HG03060 (cell line): ENCODE measurements around the gene PGAM2.

Source experiments
- ATAC-seq: cut with Tn5 transposase; IDR thresholded peaks from one replicate; pipeline ENCODE4 v1.9.1; 2021; ENCODE audit warnings: low read depth, moderate number of reproducible peaks; ENCODE audit not compliant: unreplicated experiment

PGAM2 gene

DNA sequence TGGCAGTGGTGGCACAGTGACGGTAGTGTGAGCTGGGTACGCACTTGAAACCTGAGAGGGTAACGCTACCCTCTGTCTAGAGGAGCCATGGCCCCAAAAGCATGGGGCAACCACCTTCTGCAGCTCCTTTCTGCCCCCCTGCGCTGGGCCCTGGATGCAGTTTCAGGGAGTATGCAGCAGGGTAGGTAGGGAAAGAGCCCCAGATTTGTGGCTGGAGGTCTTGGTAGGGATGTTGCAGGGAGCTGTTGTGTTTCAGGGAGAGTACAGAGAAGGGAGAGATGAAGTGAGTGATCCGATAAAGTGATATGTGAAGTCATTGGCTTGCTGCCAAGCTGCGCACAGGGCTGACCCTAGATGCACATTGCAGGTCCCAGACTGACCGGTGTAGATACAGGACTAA lies 2.7 kb upstream of the PGAM2 start:
- ATAC-seq: no peak

DNA sequence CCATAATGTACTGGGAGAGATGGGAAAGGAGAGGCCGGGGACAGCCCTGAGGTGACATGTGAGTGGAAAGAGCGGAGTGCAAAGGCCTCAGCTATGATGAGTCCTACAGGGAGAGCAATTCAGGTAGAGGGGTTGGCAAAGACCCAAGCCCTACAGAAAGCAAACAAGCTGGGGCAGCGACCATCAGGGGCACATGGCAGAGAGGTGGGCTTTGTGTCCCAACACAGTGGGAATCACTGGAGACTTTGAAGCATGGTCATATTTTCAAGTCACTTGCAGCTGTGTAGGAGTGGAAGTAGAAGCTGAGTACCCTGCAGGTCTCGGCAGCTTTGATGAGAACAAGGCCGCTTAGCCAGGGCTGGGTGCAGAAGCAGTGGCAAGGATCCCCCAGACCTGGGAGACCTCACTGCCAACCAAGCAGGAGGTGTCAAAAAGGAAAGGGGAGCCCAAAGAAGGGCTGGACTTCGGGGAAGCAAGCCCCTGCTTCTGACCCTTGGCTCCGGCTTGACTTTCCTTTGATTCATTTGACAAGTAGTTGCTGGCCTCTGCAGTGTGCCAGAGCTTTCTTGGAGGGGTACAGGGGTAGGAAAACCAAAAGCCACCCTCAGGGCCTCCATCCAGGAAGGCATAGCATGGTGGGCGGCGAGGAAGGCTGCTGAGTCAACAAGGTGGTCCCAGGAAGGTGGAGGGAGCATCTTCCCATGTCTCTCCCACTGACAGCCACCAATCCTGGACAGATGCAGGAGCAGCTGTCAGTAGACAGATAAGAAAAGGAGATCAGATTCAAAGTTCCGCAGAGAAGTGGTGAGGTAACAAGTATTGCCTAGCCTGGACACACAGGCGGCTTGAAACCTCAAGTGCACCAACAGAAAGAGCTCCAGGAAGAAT lies 1.9 kb upstream of the PGAM2 start:
- ATAC-seq: no peak

DNA sequence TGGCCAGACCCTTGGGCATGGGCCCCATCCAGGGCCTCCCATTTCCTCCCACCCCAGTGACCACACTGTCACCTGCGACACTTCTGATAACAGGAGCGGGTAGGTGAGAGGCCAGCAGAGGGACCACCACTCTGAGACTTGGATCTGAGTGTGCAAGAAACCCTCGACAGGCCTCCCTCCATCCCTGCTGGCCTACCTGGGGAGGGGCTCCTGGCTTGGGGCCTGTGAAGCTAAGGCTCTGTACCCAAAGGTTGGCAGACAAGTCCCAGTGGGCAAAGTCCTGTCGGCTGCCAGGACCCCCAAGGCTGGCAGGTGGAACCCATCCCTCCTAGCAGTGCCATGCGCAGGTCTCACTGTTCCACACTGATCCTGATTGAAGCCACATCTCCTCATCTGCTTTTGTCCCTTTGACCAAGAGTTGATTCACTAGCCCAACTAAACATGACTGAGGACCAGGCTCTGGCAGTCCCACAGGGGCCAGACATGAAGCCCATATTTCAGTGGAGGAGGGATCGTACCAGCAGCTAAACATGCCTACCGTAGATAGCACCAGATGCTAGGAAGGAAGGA lies 1.2 kb upstream of the PGAM2 start:
- ATAC-seq: no peak

DNA sequence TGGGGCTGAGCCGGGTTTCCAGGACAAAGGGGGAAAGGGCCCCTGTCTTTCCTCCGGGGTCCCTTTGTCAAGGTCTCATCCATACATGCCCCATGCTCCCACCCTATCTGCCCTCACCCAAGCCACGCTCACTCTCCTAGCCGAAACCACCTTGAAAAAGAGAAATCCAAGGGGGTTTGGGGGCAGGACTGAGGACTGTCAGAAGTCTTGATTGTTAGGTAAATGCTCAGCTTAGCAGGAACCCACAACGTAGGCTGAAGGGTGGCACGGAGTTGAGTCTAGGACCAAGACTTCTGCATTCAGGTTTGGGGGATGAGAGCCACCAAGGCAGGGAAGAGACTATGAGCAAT lies 719 bp upstream of the PGAM2 start:
- no peak for ATAC-seq

- ATAC-seq: no peak
These were observed 456 bp downstream of the PGAM2 start for GRCh38 chr7:44064791-44065430.

- ATAC-seq: no peak
These were observed 1.3 kb downstream of the PGAM2 start for GRCh38 chr7:44063894-44064651.

- no peak for ATAC-seq
These were observed 1.8 kb downstream of the PGAM2 start for GRCh38 chr7:44063547-44063893.

DNA sequence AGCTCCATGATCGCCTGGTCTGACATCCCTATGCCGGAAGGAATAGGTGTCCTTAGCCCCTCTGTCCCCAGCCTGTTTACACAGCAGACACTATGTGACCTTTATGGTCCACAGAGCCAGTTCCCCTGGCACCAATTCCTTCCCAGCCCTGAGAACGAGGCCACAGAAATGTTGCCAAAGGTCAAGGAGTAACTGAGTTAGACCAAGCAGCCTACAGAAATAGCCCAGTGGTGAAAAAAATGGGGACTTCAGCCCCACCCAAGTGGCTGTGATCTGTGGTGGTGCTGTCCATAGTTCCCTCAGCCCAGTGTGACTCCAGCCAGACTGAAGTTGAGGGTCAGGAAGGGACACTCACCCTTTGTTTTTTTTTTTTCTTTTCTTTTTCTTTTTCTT lies 2.5 kb downstream of the PGAM2 start:
- ATAC-seq: no peak

DNA sequence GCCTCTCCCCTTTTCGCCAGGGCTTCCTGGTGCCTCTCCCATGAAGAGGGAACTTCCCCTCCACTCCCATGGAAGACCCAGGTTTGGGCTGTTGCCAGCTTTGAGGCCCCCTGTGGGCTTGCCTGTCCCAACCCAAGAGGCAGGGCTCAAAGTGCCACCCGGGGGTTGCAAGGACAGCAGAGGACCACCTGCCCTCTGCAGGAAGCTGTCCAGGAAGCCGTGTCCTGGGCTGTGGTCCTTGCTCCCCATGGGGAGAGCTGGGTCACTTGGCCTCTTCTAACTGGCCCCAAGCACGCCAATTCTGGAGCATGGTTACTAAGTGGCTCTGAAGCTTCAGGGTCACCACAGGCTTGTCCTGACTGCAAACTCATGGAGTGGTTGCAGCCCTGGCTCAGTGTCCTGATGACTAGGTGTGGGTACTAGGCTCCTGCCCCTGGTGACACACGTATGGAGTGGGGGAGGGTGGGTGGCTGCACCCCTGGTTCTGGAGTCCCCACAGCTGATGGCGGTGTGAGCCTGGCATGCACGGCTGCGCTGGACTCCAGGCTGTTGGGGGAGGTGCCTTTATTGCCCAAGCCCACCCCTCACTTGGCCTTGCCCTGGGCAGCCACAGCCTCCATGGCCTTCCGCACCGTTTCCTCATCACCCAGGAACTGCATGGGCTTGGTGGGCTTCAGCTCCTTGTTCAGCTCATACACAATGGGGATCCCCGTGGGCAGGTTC lies 3.0 kb downstream of the PGAM2 start:
- ATAC-seq: no peak

- ATAC-seq: no peak
These were observed 3.7 kb downstream of the PGAM2 start for GRCh38 chr7:44061645-44062179.

GRCh38 chr7:44060948-44061644 lies 4.3 kb downstream of the PGAM2 start:
- ATAC-seq: no peak

DNA sequence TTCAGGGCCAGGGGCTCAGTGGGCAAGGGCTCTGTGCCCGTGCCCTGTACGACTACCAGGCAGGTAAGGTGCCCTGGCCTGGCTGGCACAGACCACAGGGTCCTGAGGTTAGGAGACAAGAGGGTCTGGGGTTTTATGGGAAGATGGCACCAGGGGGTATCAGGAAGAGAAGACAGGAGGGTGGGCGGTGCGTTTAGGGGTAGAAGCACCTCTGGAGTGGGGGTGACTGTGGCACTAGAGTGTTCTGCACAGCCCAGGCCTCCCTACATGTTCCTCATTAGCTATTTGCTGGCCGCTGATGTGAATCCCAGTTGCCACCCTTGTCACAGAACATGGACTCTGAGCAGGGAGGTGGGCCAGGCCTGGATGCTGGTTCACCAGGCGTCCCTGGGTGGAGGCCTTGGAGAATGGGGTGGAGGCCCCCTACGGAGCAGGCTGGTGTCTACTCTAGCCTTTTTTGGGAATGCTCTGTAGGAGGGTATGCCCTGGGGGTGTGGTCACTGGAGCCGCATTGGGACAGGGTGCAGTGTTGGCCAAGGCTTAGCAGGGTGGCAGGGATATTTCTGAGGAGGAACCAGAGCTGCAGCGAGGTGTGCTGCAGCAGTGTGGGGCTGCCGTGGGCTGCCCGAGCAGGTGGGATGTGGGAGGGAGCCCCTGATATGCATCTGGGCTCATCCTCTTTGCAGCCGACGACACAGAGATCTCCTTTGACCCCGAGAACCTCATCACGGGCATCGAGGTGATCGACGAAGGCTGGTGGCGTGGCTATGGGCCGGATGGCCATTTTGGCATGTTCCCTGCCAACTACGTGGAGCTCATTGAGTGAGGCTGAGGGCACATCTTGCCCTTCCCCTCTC lies 5.0 kb downstream of the PGAM2 start:
- no peak for ATAC-seq

- peak; percentile 45 for ATAC-seq
These were observed 5.9 kb downstream of the PGAM2 start for GRCh38 chr7:44059219-44060090.

DNA sequence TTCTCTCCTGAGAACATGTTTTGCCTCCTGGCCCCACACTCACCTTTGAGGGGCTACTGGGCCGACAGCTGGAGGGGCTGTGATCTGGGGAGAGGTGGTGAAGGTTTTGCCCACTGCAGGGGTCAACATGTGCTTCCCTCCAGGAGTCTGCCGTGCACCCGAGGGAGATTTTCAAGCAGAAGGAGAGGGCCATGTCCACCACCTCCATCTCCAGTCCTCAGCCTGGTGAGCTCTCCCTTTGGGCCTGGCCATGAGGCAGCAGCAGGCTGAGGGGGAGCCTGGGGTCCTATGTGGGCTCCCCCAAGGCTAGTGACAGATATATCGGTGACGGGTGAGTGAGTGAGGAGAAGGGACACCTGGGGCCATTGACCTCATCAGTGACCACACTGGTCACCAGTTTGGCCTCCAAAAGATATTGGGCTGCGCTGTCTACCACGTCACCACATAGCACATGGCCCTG lies 6.6 kb downstream of the PGAM2 start:
- ATAC-seq: no peak

- peak; percentile 26 for ATAC-seq
These were observed 7.3 kb downstream of the PGAM2 start for GRCh38 chr7:44057849-44058758.

DNA sequence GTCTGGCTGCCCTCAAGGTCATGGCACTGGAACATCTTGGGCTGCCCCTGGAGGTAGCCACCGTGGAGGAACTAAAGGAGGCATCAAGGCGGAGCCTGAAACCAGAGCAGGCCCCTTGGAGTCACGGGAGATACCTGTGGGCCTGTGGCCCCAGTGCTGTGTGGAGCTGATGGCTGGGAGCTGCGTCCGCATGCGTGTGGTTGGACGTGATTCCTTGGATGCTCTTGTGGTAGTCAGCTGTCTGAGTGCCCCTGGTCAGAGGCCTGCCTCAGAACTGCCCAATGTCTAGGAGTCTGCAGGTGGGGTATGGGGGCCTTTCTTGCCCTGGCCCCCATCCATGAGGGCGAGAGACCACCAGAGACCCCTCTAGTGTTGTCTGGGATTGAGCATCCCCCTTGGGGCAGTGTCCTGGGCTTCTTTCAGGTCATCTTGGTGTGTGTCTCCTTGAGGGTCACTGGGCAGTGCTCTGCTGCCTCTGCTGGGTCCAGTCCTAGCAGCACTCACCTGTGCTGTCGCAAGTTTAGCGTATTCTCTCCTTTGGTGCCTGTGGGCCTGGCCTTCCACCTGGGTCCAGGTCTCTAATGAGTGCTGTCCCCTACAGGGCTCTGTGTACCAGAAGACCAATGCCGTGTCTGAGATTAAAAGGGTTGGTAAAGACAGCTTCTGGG lies 8.1 kb downstream of the PGAM2 start:
- ATAC-seq: no peak
